OCI-LY7 (cell line): ENCODE results near the gene DNAH17. TPM values are rescaled to one million over a fixed set of nuclear protein-coding genes. Genes with fewer than 3 reads are reported as not detected.

ENCODE experiments used
- BruUV-seq: library from RNA; stranded (reverse); fragments of 400-500 nt; replicated peaks from 2 replicates; lab custom pipeline; 2021; lab: Mats Ljungman, UMichigan
- CTCF ChIA-PET: fragments of 300-600 bp; sonication (Branson Sonifier 250); formaldehyde crosslinking; loops from one replicate; lab custom pipeline; 2022; ENCODE audit warnings: antibody characterized with exemption; ENCODE audit not compliant: unreplicated experiment; lab: Charles Lee
- POLR2A ChIA-PET: fragments of 300-600 bp; sonication (Branson Sonifier 250); formaldehyde crosslinking; loops from one replicate; lab custom pipeline; 2022; ENCODE audit warnings: antibody characterized with exemption; lab: Charles Lee
- DNase-seq: peaks from one replicate; pipeline ENCODE4 v3.0.0-alpha.2; 2015; ENCODE audit warnings: low spot score
- H2AFZ ChIP-seq: fragments of 200-600 bp; sonication (generic), shearing (Covaris generic); 2 replicates; pipeline ENCODE4 v1.6.1; 2014; ENCODE audit warnings: mild to moderate bottlenecking, antibody characterized with exemption, low read length, moderate library complexity
- H3K27ac ChIP-seq: fragments of 200-600 bp; sonication (generic); 2 replicates; pipeline ENCODE4 v1.5.1; 2014; ENCODE audit warnings: mixed run types, low read depth, mild to moderate bottlenecking, moderate library complexity, low read length, inconsistent platforms; ENCODE audit not compliant: poor library complexity, severe bottlenecking
- H3K36me3 ChIP-seq: fragments of 200-600 bp; sonication (generic); 2 replicates; pipeline ENCODE4 v1.6.1; 2014; ENCODE audit warnings: mild to moderate bottlenecking, antibody characterized with exemption, low read length, moderate library complexity, mixed read lengths; ENCODE audit not compliant: insufficient read depth
- H3K4me1 ChIP-seq: fragments of 200-600 bp; sonication (generic); 2 replicates; pipeline ENCODE4 v1.5.1; 2014; ENCODE audit warnings: mild to moderate bottlenecking, low read length; ENCODE audit not compliant: insufficient read depth, poor library complexity, severe bottlenecking
- H3K4me2 ChIP-seq: fragments of 200-600 bp; sonication (generic); 2 replicates; pipeline ENCODE4 v1.6.1; 2014; ENCODE audit warnings: mild to moderate bottlenecking, low read length
- H3K4me3 ChIP-seq: fragments of 200-600 bp; sonication (generic); 2 replicates; pipeline ENCODE4 v1.5.1; 2014; ENCODE audit warnings: mild to moderate bottlenecking, low read depth, low read length; ENCODE audit not compliant: poor library complexity, severe bottlenecking
- H3K79me2 ChIP-seq: fragments of 200-600 bp; sonication (generic); 2 replicates; pipeline ENCODE4 v1.6.1; 2016; ENCODE audit warnings: low read depth, mild to moderate bottlenecking, low read length, moderate library complexity, mixed read lengths; ENCODE audit not compliant: insufficient read depth
- H3K9me2 ChIP-seq: fragments of 200-600 bp; sonication (generic); 2 replicates; pipeline ENCODE4 v1.6.1; 2016; ENCODE audit warnings: mild to moderate bottlenecking, low read length, mixed read lengths; ENCODE audit not compliant: insufficient read depth
- H3K9me3 ChIP-seq: fragments of 200-600 bp; sonication (generic); 2 replicates; pipeline ENCODE4 v1.6.1; 2014; ENCODE audit warnings: mild to moderate bottlenecking, mixed run types, low read length, mixed read lengths
- H4K20me1 ChIP-seq: fragments of 200-600 bp; sonication (generic); 2 replicates; pipeline ENCODE4 v1.6.1; 2014; ENCODE audit warnings: mild to moderate bottlenecking, antibody characterized with exemption, low read length, moderate library complexity, mixed read lengths; ENCODE audit not compliant: insufficient read depth
- EZH2phosphoT487 ChIP-seq: fragments of 200-600 bp; sonication (generic); IDR thresholded peaks from 2 replicates; pipeline ENCODE4 v1.6.1; 2018; ENCODE audit warnings: low read depth, borderline replicate concordance, mild to moderate bottlenecking, mixed run types, antibody characterized with exemption, low read length, moderate library complexity, mixed read lengths
- intact Hi-C: fragments of 100-400 bp; cut with micrococcal nuclease; formaldehyde crosslinking; loops from one replicate; pipeline ENCODE4 v1.10.0; 2022; ENCODE audit not compliant: unreplicated experiment
- total RNA-seq, 2 experiments: library from RNA; depleted of rRNA in 1 of 2; stranded (reverse); fragments of >200 nt in 1 of 2; shearing (Covaris generic) in 1 of 2; gene quantifications; 2 replicates each; pipeline ENCODE4 v1.2.3, GENCODE V29; 2014 to 2022
- TF ChIP-seq, protein P1 (sequence below): fragments of 200-600 bp; sonication (generic); conservative IDR thresholded peaks from 2 replicates; pipeline ENCODE4 v1.5.1; 2014; ENCODE audit warnings: mild to moderate bottlenecking, antibody characterized with exemption, low read length, moderate library complexity, mixed read lengths

The DNAH17 gene
- total RNA-seq, 2 experiments from 2014 or later: 0.89 to 1.1 TPM

DNA sequence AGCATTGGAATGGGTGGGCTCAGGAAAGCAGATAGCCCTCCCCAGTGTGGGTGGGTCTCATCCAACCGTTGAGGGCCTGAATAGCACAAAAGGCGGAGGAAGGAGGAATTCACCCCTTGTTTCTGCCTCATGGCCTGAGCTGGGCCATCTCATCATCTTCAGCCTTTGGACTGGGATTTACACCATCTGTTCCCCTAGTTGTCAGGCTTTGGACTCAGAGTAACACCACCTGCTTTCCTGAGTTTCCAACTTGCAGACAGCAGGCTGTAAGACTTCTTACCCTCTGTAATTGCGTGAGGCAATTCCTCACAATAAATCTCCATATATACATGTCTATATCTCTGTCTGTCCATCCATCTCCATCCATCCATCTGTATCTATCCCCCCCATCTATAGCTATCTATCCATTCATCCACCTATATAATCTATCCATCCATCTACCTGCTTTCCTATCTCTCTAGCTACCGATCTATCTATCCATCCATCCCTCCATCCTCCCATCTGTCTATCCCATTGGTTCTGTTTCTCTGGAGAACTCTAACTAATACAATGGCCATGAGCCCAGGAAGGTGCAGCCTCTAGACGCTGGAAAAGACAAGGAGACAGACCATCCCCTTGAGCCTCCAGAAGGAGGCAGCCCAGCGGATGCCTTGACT lies 21.3 kb downstream of the DNAH17 start:
- Histone ChIP-seq H3K36me3 (no peaks in the 10 kb centered on the region), H2AFZ (no peak overlapping the region), H3K27ac (no peak overlapping the region), H3K4me1 (no peaks in the 10 kb centered on the region), H3K79me2 (no peaks in the 10 kb centered on the region), H3K9me2 (no peaks in the 10 kb centered on the region), H4K20me1 (no peaks in the 10 kb centered on the region), H3K4me3 (no peak overlapping the region), H3K4me2 (no peak overlapping the region), H3K9me3 (no peaks in the 10 kb centered on the region)
- no TSS peak for BruUV-seq
- DNase-seq: no peak
- intact Hi-C loops: no loop called here
- ChIA-PET POLR2A (no interaction called here), CTCF (no interaction called here)
- TF ChIP-seq EZH2phosphoT487: no peak
- TF ChIP-seq, protein P1, sequence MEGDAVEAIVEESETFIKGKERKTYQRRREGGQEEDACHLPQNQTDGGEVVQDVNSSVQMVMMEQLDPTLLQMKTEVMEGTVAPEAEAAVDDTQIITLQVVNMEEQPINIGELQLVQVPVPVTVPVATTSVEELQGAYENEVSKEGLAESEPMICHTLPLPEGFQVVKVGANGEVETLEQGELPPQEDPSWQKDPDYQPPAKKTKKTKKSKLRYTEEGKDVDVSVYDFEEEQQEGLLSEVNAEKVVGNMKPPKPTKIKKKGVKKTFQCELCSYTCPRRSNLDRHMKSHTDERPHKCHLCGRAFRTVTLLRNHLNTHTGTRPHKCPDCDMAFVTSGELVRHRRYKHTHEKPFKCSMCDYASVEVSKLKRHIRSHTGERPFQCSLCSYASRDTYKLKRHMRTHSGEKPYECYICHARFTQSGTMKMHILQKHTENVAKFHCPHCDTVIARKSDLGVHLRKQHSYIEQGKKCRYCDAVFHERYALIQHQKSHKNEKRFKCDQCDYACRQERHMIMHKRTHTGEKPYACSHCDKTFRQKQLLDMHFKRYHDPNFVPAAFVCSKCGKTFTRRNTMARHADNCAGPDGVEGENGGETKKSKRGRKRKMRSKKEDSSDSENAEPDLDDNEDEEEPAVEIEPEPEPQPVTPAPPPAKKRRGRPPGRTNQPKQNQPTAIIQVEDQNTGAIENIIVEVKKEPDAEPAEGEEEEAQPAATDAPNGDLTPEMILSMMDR: no peak

DNA sequence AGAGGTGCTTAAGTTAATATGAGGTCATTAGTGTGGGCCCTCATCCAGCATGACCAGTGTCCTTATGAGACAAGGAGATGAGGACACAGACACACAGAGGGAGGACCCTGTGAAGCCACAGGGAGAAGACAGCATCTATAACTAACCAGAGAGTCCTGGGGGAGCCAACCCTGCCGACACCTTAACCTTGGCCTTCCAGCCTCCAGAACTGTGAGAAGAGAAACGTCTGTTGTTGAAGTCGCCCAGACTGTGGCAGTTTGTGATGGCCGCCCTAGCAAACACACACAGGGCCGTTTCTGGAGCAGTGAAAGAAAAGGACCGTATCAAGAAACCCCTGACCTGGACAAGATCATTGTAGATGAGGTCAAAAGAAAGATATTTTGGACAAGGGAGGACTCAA lies 26.7 kb downstream of the DNAH17 start:
- Histone ChIP-seq H3K9me3 (no peaks in the 10 kb centered on the region), H3K27ac (no peak overlapping the region), H3K36me3 (no peaks in the 10 kb centered on the region), H3K4me3 (no peak overlapping the region), H3K4me1 (no peaks in the 10 kb centered on the region), H3K4me2 (no peak overlapping the region), H3K9me2 (no peaks in the 10 kb centered on the region), H3K79me2 (no peaks in the 10 kb centered on the region), H2AFZ (no peak overlapping the region), H4K20me1 (no peaks in the 10 kb centered on the region)
- no peak for DNase-seq
- BruUV-seq: no TSS peak
- no peak for TF ChIP-seq EZH2phosphoT487
- TF ChIP-seq, protein P1: no peak
- intact Hi-C loops: no loop called here
- POLR2A ChIA-PET: no interaction called here
- CTCF ChIA-PET: no interaction called here

DNA sequence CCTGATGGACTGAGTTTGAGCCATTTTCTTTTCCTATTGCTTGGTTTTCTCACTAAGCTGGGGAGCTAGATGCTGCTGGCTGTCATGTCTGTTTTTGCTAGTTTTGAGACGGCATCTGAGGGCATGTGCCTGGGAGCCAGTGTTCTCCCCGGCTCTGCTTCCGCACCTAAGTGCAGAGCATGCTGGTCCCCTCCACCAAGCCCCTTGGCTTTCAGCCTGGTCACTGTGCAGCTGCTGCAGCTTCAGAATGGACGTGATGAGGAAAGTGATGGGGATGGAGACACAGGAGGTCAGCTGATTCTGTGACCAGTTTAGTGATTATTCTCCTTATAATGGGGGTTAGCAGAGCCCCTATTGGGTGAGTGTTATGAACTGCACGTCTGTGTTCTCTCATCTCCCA lies 28.5 kb downstream of the DNAH17 start:
- Histone ChIP-seq H3K9me2 (no peaks in the 10 kb centered on the region), H3K36me3 (no peaks in the 10 kb centered on the region), H3K4me2 (no peak overlapping the region), H3K27ac (no peak overlapping the region), H3K9me3 (no peaks in the 10 kb centered on the region), H3K4me1 (no peaks in the 10 kb centered on the region), H4K20me1 (no peaks in the 10 kb centered on the region), H2AFZ (no peak overlapping the region), H3K79me2 (no peaks in the 10 kb centered on the region), H3K4me3 (no peak overlapping the region)
- ChIA-PET POLR2A (no interaction called here), CTCF (no interaction called here)
- DNase-seq: no peak
- BruUV-seq: no TSS peak
- intact Hi-C loops: no loop called here
- TF ChIP-seq EZH2phosphoT487: no peak
- TF ChIP-seq, protein P1: no peak
